ENCODE measurements around the gene TAS2R46.

Gene TAS2R46

GRCh38 chr12:11071414-11071813 is 9.3 kb upstream of the TAS2R46 start:
- no peaks in the 10 kb centered on the region for H3K27me3 ChIP-seq (replicated peaks; ENCODE audit: control insufficient read depth, insufficient read depth, low read length)
- H3K4me3 ChIP-seq (replicated peaks; ENCODE audit: low read depth, low read length) = no peak overlapping the region
- no peaks in the 10 kb centered on the region for H3K36me3 ChIP-seq (ENCODE audit: control insufficient read depth, insufficient read depth, low read length)
- no peak for TF ChIP-seq CTCF (IDR thresholded peaks at IDR 0.05; ENCODE audit: insufficient read depth, low read length, poor library complexity, severe bottlenecking)
- DNase-seq (ENCODE audit: extremely low read depth, insufficient read length) = no peak

GRCh38 chr12:11070999-11071398 is 8.9 kb upstream of the TAS2R46 start:
- Histone ChIP-seq H3K27me3 (replicated peaks; ENCODE audit: control insufficient read depth, insufficient read depth, low read length) (no peaks in the 10 kb centered on the region), H3K4me3 (replicated peaks; ENCODE audit: low read depth, low read length) (no peak overlapping the region), H3K36me3 (ENCODE audit: control insufficient read depth, insufficient read depth, low read length) (no peaks in the 10 kb centered on the region)
- no peak for DNase-seq (ENCODE audit: extremely low read depth, insufficient read length)
- TF ChIP-seq CTCF (IDR thresholded peaks at IDR 0.05; ENCODE audit: insufficient read depth, low read length, poor library complexity, severe bottlenecking) = no peak

GRCh38 chr12:11069854-11070365 is 7.8 kb upstream of the TAS2R46 start:
- H3K27me3 ChIP-seq (replicated peaks; ENCODE audit: control insufficient read depth, insufficient read depth, low read length) = no peaks in the 10 kb centered on the region
- DNase-seq (ENCODE audit: extremely low read depth, insufficient read length) = no peak
- no peak overlapping the region for H3K4me3 ChIP-seq (replicated peaks; ENCODE audit: low read depth, low read length)
- no peak for TF ChIP-seq CTCF (IDR thresholded peaks at IDR 0.05; ENCODE audit: insufficient read depth, low read length, poor library complexity, severe bottlenecking)
- no peaks in the 10 kb centered on the region for H3K36me3 ChIP-seq (ENCODE audit: control insufficient read depth, insufficient read depth, low read length)

GRCh38 chr12:11067514-11067913 is 5.4 kb upstream of the TAS2R46 start:
- TF ChIP-seq CTCF (IDR thresholded peaks at IDR 0.05; ENCODE audit: insufficient read depth, low read length, poor library complexity, severe bottlenecking) = no peak
- Histone ChIP-seq H3K4me3 (replicated peaks; ENCODE audit: low read depth, low read length) (no peak overlapping the region), H3K27me3 (replicated peaks; ENCODE audit: control insufficient read depth, insufficient read depth, low read length) (no peaks in the 10 kb centered on the region), H3K36me3 (ENCODE audit: control insufficient read depth, insufficient read depth, low read length) (no peaks in the 10 kb centered on the region)
- no peak for DNase-seq (ENCODE audit: extremely low read depth, insufficient read length)

GRCh38 chr12:11059784-11060183 is 2.3 kb downstream of the TAS2R46 start:
- no peaks in the 10 kb centered on the region for H3K36me3 ChIP-seq (ENCODE audit: control insufficient read depth, insufficient read depth, low read length)
- no peak overlapping the region for H3K4me3 ChIP-seq (replicated peaks; ENCODE audit: low read depth, low read length)
- no peaks in the 10 kb centered on the region for H3K27me3 ChIP-seq (replicated peaks; ENCODE audit: control insufficient read depth, insufficient read depth, low read length)
- no peak for DNase-seq (ENCODE audit: extremely low read depth, insufficient read length)
- no peak for TF ChIP-seq CTCF (IDR thresholded peaks at IDR 0.05; ENCODE audit: insufficient read depth, low read length, poor library complexity, severe bottlenecking)

- DNase-seq (ENCODE audit: extremely low read depth, insufficient read length) = no peak
- TF ChIP-seq CTCF (IDR thresholded peaks at IDR 0.05; ENCODE audit: insufficient read depth, low read length, poor library complexity, severe bottlenecking) = no peak
Observed at GRCh38 chr12:11059041-11059440, 3.1 kb downstream of the TAS2R46 start.

More at GRCh38 chr12:11059041-11059440, 3.1 kb downstream of the TAS2R46 start:
- Histone ChIP-seq H3K36me3 (ENCODE audit: control insufficient read depth, insufficient read depth, low read length) (no peaks in the 10 kb centered on the region), H3K4me3 (replicated peaks; ENCODE audit: low read depth, low read length) (no peak overlapping the region), H3K27me3 (replicated peaks; ENCODE audit: control insufficient read depth, insufficient read depth, low read length) (no peaks in the 10 kb centered on the region)
